C4-2B (cell line): ENCODE measurements around the gene ADGRB3.

Experiments
- ZFX ChIP-seq: fragments of 450-650 bp; IDR thresholded peaks from 2 replicates; pipeline ENCODE4 v1.6.1; 2017
- TF ChIP-seq, protein P1 (sequence below): fragments of 450-650 bp; conservative IDR thresholded peaks from 2 replicates; pipeline ENCODE4 v1.5.1; 2017; ENCODE audit warnings: mild to moderate bottlenecking

DNA sequence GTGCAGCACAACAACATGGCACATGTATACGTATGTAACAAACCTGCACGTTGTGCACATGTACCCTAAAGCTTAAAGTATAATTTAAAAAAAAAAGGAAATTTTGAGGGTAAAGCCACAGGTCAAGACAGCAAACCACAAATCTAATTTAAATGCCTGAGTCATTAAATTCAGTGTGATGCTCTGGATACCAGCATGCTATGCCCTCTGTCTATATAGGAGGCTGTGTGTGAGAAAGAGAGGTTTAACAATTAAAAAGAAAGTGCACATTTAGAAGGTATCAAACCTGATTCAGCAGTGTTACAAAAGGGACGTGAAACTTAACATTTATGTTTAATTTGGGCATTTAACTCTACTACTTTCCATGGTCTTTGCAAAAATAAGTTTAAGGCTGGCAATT, 276.3 kb downstream of the ADGRB3 start:
- TF ChIP-seq, protein P1, sequence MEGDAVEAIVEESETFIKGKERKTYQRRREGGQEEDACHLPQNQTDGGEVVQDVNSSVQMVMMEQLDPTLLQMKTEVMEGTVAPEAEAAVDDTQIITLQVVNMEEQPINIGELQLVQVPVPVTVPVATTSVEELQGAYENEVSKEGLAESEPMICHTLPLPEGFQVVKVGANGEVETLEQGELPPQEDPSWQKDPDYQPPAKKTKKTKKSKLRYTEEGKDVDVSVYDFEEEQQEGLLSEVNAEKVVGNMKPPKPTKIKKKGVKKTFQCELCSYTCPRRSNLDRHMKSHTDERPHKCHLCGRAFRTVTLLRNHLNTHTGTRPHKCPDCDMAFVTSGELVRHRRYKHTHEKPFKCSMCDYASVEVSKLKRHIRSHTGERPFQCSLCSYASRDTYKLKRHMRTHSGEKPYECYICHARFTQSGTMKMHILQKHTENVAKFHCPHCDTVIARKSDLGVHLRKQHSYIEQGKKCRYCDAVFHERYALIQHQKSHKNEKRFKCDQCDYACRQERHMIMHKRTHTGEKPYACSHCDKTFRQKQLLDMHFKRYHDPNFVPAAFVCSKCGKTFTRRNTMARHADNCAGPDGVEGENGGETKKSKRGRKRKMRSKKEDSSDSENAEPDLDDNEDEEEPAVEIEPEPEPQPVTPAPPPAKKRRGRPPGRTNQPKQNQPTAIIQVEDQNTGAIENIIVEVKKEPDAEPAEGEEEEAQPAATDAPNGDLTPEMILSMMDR = no peak
- no peak for TF ChIP-seq ZFX
